SIG-M5 treated with dmso at 0.1 percent for 504 hours (cell line): ENCODE data around the gene NPIPA1.
"Not testable (repeated sequence)": the region's sequence is repeated elsewhere in the genome, so short reads cannot be mapped to it uniquely, and the experiment has no call there.

Source experiments
- DNase-seq: peaks from one replicate; lab custom pipeline; 2025; ENCODE audit not compliant: unreplicated experiment; lab: John Stamatoyannopoulos, UW

NPIPA1 gene

DNA sequence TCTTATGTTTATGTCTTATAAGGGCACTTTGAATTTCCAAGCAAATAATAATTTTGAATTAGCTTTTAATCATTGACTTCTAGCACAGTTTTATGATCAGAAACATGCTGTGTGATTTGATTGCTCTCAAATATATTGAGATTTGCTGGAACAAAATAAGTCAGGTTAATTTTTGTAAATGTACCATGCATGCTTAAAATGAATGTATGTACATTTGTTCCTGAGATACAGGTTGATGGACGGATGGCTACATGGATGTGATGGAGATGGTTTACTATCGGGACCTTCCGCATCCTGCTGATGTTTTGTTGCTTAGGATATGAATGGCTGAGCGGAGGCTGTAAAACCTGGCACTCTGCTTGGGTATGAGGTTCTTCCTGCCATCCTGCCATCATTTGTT is at the start of gene NPIPA1:
Gene NPIPA1 (plus strand): TSS at position 301 of the 400 bp plus-strand sequence. CDS start 0 bp downstream, at position 301.
- not testable (repeated sequence) for DNase-seq

DNA sequence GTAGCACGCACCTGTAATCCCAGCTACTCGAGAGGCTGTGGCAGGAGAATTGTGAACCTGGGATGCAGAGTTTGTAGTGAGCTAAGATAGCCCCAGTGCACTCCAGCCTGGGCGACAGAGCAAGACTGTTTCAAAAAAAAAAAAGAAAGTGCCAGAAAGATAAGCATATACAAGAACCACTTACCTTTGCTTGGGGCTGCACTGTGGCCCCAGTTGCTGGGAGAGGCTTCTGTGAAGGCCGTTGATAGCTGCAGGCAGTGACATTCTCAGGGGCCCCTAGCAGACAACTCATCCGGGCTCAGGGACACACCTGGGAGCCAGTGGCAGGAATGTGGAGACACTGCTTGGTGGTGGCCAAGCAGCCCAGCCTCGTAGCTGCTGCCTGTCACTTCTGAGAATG is 45.1 kb upstream of the NPIPA1 start:
- not testable (repeated sequence) for DNase-seq

- DNase-seq = not testable (repeated sequence)
Observed at GRCh38 chr16:14895382-14895781, 41.9 kb upstream of the NPIPA1 start.

GRCh38 chr16:14896023-14896422 is 41.2 kb upstream of the NPIPA1 start:
- DNase-seq = not testable (repeated sequence)

DNA sequence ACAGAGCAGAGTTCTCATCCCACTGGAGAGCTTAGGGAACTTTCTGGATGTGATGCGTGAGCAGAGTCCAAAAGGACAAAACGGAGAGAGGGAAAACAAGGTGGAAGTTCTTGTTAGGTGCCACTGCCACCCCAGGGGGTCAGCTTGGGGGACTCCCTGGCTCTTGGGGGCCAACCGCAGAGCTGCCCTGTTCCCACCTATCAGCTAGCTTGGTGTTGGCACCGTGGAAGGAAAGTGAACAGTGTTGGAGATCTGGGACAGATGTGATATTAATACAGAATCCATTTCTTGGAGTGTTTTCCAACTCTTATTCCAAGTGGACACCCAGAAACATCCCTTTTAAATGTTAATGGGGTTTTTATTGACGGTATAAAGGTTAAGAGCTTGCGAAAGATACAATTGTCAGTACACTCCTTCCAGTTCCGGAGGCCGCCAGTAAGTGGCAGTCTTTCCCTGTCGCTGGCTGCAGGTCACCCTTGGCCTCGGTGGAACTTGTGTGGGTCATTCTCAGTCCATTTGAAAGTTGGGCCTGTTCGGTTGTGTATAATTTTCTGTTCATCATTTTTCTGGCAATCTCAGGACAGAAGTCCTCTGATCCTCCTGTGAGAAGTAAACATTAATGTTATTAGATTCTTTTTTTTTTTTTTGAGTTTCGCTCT is 40.1 kb upstream of the NPIPA1 start:
- DNase-seq = not testable (repeated sequence)

DNA sequence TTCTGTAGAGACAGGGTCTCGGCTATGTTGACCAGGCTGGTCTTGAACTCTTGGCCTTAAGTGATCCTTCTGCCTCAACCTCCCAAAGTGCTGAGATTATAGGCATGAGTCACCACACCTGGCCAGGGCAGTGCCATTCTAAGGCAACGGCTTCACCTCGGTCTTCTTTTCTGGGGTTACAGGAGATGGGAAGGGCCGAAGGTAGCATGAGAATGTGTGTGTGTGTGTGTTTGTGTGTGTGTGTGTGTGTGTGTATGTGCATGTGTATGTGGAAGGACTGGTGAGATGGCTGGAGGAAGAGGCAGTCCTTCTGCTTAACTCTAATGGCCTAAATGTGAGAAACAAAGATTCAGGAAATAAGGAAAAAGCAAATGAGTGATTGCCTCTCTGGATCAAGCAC is 39.1 kb upstream of the NPIPA1 start:
- not testable (repeated sequence) for DNase-seq

- DNase-seq = not testable (repeated sequence)
Observed at GRCh38 chr16:14903191-14903957, 33.9 kb upstream of the NPIPA1 start.

DNA sequence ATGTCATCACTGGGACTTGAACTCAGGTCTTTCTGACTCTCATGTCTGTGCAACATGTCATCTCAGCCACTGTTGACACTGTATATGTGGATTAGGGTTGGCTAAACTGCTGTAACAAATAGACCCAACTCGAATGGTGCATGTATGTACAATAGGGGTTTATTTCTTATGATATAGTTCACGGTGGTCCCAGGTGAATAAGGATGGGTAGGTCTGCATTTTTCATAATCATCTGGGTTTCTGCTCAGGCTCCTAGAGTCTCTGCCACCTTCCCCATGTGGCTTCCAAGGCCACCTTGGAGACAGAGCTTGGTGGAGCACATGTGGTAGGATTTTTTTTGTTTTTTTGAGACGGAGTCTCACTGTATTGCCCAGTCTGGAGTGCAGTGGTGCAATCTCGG is 27.5 kb upstream of the NPIPA1 start:
- not testable (repeated sequence) for DNase-seq

- DNase-seq = not testable (repeated sequence)
Observed at GRCh38 chr16:14910833-14911629, 26.2 kb upstream of the NPIPA1 start.

GRCh38 chr16:14911954-14912353 is 25.3 kb upstream of the NPIPA1 start:
- DNase-seq = not testable (repeated sequence)

GRCh38 chr16:14912588-14912987 is 24.7 kb upstream of the NPIPA1 start:
- not testable (repeated sequence) for DNase-seq

DNA sequence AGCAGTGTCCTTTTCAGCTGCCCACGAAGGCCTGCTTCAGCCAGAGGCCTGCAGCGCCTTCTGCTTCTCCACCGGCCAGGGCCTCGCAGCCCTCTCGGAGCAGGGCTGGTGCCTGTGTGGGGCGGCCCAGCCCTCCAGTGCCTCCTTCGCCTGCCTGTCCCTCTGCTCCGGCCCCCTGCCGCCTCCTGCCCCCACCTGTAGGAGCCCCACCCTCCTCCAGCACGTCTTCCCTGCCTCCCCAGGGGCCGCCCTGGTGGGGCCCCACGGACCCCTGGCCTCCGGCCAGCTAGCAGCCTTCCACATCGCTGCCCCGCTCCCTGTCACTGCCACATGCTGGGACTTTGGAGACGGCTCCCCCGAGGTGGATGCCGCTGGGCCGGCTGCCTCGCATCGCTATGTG is 18.7 kb upstream of the NPIPA1 start:
- DNase-seq = not testable (repeated sequence)

GRCh38 chr16:14919837-14920600 is 17.2 kb upstream of the NPIPA1 start:
- not testable (repeated sequence) for DNase-seq

DNA sequence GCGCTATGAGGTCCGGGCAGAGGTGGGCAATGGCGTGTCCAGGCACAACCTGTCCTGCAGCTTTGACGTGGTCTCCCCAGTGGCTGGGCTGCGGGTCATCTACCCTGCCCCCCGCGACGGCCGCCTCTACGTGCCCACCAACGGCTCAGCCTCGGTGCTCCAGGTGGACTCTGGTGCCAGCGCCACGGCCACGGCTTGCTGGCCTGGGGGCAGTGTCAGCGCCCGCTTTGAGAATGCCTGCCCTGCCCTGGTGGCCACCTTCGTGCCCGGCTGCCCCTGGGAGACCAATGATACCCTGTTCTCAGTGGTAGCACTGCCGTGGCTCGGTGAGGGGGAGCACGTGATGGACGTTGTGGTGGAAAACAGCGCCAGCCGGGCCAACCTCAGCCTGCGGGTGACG is 15.0 kb upstream of the NPIPA1 start:
- not testable (repeated sequence) for DNase-seq

DNA sequence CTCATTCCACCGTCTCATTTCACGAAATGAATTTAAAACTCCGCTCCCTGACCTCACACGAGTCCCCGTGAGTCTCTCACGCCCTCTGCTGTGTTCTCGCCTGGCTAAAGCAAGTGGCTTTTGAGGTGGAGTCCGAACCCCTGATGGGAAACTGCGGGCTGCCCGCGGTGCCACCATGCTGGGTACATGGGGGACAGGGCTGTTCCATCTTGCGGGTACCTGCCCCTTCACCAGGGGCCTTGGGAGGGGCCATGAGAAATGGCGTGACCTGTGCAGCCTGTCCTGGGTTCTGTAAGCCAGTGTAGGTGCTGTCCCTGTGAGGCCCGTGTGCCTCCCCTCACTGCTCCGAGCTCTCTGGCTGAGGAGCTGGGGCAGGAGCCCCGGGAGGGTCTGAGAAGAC is 14.3 kb upstream of the NPIPA1 start:
- not testable (repeated sequence) for DNase-seq

- not testable (repeated sequence) for DNase-seq
Observed at GRCh38 chr16:14923394-14924088, 13.7 kb upstream of the NPIPA1 start.

DNA sequence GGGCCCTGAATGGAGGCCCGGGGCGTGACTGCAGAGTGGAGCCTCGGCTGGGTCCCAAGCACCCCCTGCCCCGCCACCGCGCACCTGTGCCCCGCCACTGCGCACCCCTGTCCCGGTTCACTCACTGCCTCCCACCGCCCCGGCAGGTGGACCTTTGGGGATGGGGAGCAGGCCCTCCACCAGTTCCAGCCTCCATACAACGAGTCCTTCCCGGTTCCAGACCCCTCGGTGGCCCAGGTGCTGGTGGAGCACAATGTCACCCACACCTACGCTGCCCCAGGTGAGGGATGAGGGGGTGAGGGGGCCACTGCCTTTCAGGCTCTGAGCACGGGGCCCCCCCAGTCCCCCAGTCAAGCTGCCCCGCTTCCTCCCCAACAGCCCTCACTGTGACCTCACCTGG is 12.9 kb upstream of the NPIPA1 start:
- not testable (repeated sequence) for DNase-seq

- DNase-seq = not testable (repeated sequence)
Observed at GRCh38 chr16:14924982-14925381, 12.3 kb upstream of the NPIPA1 start.

- DNase-seq = not testable (repeated sequence)
Observed at GRCh38 chr16:14928064-14928714, 9.1 kb upstream of the NPIPA1 start.

DNA sequence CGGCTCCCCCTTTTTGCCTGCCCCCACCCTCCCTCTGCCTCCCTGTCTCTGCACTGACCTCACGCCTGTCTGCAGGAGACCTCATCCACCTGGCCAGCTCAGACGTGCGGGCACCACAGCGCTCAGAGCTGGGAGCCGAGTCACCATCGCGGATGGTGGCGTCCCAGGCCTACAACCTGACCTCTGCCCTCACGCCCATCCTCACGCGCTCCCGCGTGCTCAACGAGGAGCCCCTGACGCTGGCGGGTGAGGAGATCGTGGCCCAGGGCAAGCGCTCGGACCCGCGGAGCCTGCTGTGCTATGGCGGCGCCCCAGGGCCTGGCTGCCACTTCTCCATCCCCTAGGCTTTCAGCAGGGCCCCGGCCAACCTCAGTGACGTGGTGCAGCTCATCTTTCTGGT is 8.1 kb upstream of the NPIPA1 start:
- not testable (repeated sequence) for DNase-seq
